NCI-H82 (cell line): ENCODE measurements around the gene ACVR2B.
A peak's percentile ranks its signal among the peaks of the same experiment; 100 is the strongest.

Source experiments
- DNase-seq: peaks from one replicate; lab custom pipeline; 2025; lab: John Stamatoyannopoulos, UW

ACVR2B gene

GRCh38 chr3:38458796-38459498 is 5.3 kb downstream of the ACVR2B start:
- DNase-seq, result no peak

- DNase-seq, result no peak
Measured at GRCh38 chr3:38459499-38460048, 5.9 kb downstream of the ACVR2B start.

- DNase-seq, result no peak
Measured at GRCh38 chr3:38460377-38461270, 6.9 kb downstream of the ACVR2B start.

GRCh38 chr3:38465588-38466154 is 12.0 kb downstream of the ACVR2B start:
- no peak for DNase-seq

GRCh38 chr3:38468765-38469164 is 15.1 kb downstream of the ACVR2B start:
- no peak for DNase-seq

GRCh38 chr3:38469852-38470251 is 16.2 kb downstream of the ACVR2B start:
- DNase-seq, result no peak

GRCh38 chr3:38471260-38471857 is 17.7 kb downstream of the ACVR2B start:
- no peak for DNase-seq

GRCh38 chr3:38472342-38472741 is 18.7 kb downstream of the ACVR2B start:
- no peak for DNase-seq

GRCh38 chr3:38473229-38473628 is 19.5 kb downstream of the ACVR2B start:
- no peak for DNase-seq

GRCh38 chr3:38474928-38475605 is 21.4 kb downstream of the ACVR2B start:
- DNase-seq, result no peak

- no peak for DNase-seq
Measured at GRCh38 chr3:38475716-38476115, 22.0 kb downstream of the ACVR2B start.

- DNase-seq, result no peak
Measured at GRCh38 chr3:38476157-38476756, 22.6 kb downstream of the ACVR2B start.

GRCh38 chr3:38477057-38477820 is 23.5 kb downstream of the ACVR2B start:
- no peak for DNase-seq

- no peak for DNase-seq
Measured at GRCh38 chr3:38477839-38478450, 24.3 kb downstream of the ACVR2B start.

GRCh38 chr3:38478901-38479300 is 25.2 kb downstream of the ACVR2B start:
- DNase-seq, result no peak

GRCh38 chr3:38479431-38480092 is 25.9 kb downstream of the ACVR2B start:
- peak; percentile 57 for DNase-seq

GRCh38 chr3:38480093-38480445 is 26.4 kb downstream of the ACVR2B start:
- DNase-seq, result no peak

- no peak for DNase-seq
Measured at GRCh38 chr3:38480930-38481329, 27.2 kb downstream of the ACVR2B start.

GRCh38 chr3:38482951-38483350 is 29.3 kb downstream of the ACVR2B start:
- DNase-seq, result no peak

- DNase-seq, result no peak
Measured at GRCh38 chr3:38487323-38487722, 33.6 kb downstream of the ACVR2B start.
